ENCODE measurements around the gene CGNL1. TPM values are rescaled to one million over a fixed set of nuclear protein-coding genes. Genes with fewer than 3 reads are reported as not detected.

The CGNL1 gene
- total and polyA plus RNA-seq, 10 of the 15 experiments (the other 5 are each of a cell fraction or from before 2014, with no cell fraction given): under 0.01 to 0.27 (median 0.04) TPM; not detected in 3

- POLR2A ChIA-PET: no interaction called here
- no peak overlapping the region for H3K4me2 ChIP-seq (ENCODE audit: control insufficient read depth, insufficient read depth)
- H3K9me3 ChIP-seq (replicated peaks; ENCODE audit: control insufficient read depth, insufficient read depth, low read length): no peaks in the 10 kb centered on the region
- 41% methylated on average over 4 of the region's 4 CpGs for WGBS (ENCODE audit: insufficient coverage, insufficient replicate concordance, low lambda C conversion rate, missing lambda C conversion rate)
- ATAC-seq (no peak), FAIRE-seq (no peak), DNase-seq (ENCODE audit: low read depth, low spot score) (no peak)
- no peak overlapping the region for H3K9ac ChIP-seq (ENCODE audit: control insufficient read depth, insufficient read depth, low read length)
- BruUV-seq (replicated peaks): no TSS peak
- no peaks in the 10 kb centered on the region for H3K4me1 ChIP-seq (ENCODE audit: control insufficient read depth, insufficient read depth, low read length)
- H3K79me2 ChIP-seq (ENCODE audit: control insufficient read depth, insufficient read depth, low read length): no peaks in the 10 kb centered on the region
- TF ChIP-seq IKZF2 (IDR thresholded peaks at IDR 0.05) (no peak), CHD4 (IDR thresholded peaks at IDR 0.05) (no peak), RBBP5 (conservative IDR thresholded peaks at IDR 0.05) (no peak), POLR2AphosphoS2 (IDR thresholded peaks at IDR 0.05; ENCODE audit: low read depth, low read length) (no peak), ESRRA (IDR thresholded peaks at IDR 0.05; ENCODE audit: low read length) (no peak), RCOR1 (conservative IDR thresholded peaks at IDR 0.05; ENCODE audit: low read depth, low read length) (no peak), NFYB (IDR thresholded peaks at IDR 0.05; ENCODE audit: insufficient read depth, low read depth, low read length) (no peak), YBX1 (IDR thresholded peaks at IDR 0.05) (no peak), SP1 (IDR thresholded peaks at IDR 0.05; ENCODE audit: low read depth, low read length) (no peak), CHD1 (IDR thresholded peaks at IDR 0.05; ENCODE audit: low read depth, low read length) (no peak), HDAC2 (IDR thresholded peaks at IDR 0.05) (no peak)
- intact Hi-C loops (cut with micrococcal nuclease; ENCODE audit: unreplicated experiment) (no loop called here), in situ Hi-C loops (cut with MboI) (no loop called here)
- no peaks in the 10 kb centered on the region for H3K36me3 ChIP-seq (ENCODE audit: control insufficient read depth in 2 of 2, insufficient read depth in 2 of 2, low read length in 1 of 2)
- SMC1A ChIA-PET (ENCODE audit: uncharacterized antibody, unreplicated experiment): no interaction called here
- CTCF ChIA-PET: no interaction called here
- RAD21 ChIA-PET (ENCODE audit: unreplicated experiment): no interaction called here
- no peak overlapping the region for H3K4me3 ChIP-seq
- no peaks in the 10 kb centered on the region for H4K20me1 ChIP-seq (ENCODE audit: control insufficient read depth, insufficient read depth)
- no peaks in the 10 kb centered on the region; a peak in 1 of 4 replicates for H3K27me3 ChIP-seq (replicated peaks in 1 of 2; ENCODE audit: control insufficient read depth in 2 of 2, insufficient read depth in 2 of 2, low read length in 1 of 2)
- H3K27ac ChIP-seq (ENCODE audit: control insufficient read depth, insufficient read depth): no peak overlapping the region
- H2AFZ ChIP-seq (ENCODE audit: control insufficient read depth, low read depth, low read length): no peak overlapping the region
These were observed 13.7 kb downstream of the CGNL1 start for GRCh38 chr15:57389991-57390390.

- BruUV-seq (replicated peaks): no TSS peak
- FAIRE-seq (no peak), DNase-seq (ENCODE audit: low read depth, low spot score) (no peak), ATAC-seq (no peak)
- Histone ChIP-seq H4K20me1 (ENCODE audit: control insufficient read depth, insufficient read depth) (no peaks in the 10 kb centered on the region), H3K9ac (ENCODE audit: control insufficient read depth, insufficient read depth, low read length) (no peak overlapping the region), H3K79me2 (ENCODE audit: control insufficient read depth, insufficient read depth, low read length) (no peaks in the 10 kb centered on the region), H3K9me3 (replicated peaks; ENCODE audit: control insufficient read depth, insufficient read depth, low read length) (no peaks in the 10 kb centered on the region), H2AFZ (ENCODE audit: control insufficient read depth, low read depth, low read length) (no peak overlapping the region), H3K27me3 (replicated peaks in 1 of 2; ENCODE audit: control insufficient read depth in 2 of 2, insufficient read depth in 2 of 2, low read length in 1 of 2) (peaks cover 0 to 2% of the 10 kb centered on the region in 2 experiments; a peak in 2 of 4 replicates), H3K36me3 (ENCODE audit: control insufficient read depth in 2 of 2, insufficient read depth in 2 of 2, low read length in 1 of 2) (no peaks in the 10 kb centered on the region), H3K4me1 (ENCODE audit: control insufficient read depth, insufficient read depth, low read length) (no peaks in the 10 kb centered on the region), H3K4me2 (ENCODE audit: control insufficient read depth, insufficient read depth) (no peak overlapping the region), H3K4me3 (no peak overlapping the region), H3K27ac (ENCODE audit: control insufficient read depth, insufficient read depth) (no peak overlapping the region)
- ChIA-PET RAD21 (ENCODE audit: unreplicated experiment) (no interaction called here), CTCF (no interaction called here), POLR2A (no interaction called here), SMC1A (ENCODE audit: uncharacterized antibody, unreplicated experiment) (no interaction called here)
- intact Hi-C loops (cut with micrococcal nuclease; ENCODE audit: unreplicated experiment) (no loop called here), in situ Hi-C loops (cut with MboI) (no loop called here)
- WGBS (ENCODE audit: insufficient coverage, insufficient replicate concordance, low lambda C conversion rate, missing lambda C conversion rate): 62% methylated on average over 8 of the region's 8 CpGs
- TF ChIP-seq NR2F1 (conservative IDR thresholded peaks at IDR 0.05): no peak
- TF ChIP-seq E4F1 (IDR thresholded peaks at IDR 0.05; ENCODE audit: borderline replicate concordance, partially characterized antibody): no peak
- no peak for TF ChIP-seq MTA2 (IDR thresholded peaks at IDR 0.05; ENCODE audit: low read depth)
- TF ChIP-seq CHD4 (IDR thresholded peaks at IDR 0.05): no peak
- TF ChIP-seq SRF (IDR thresholded peaks at IDR 0.05; ENCODE audit: low read depth in 2 of 2, low read length in 2 of 2): no peak
- no peak for TF ChIP-seq SIN3A (IDR thresholded peaks at IDR 0.05; ENCODE audit: low read depth, low read length)
- TF ChIP-seq TCF7 (IDR thresholded peaks at IDR 0.05; ENCODE audit: borderline replicate concordance): no peak
- no peak for TF ChIP-seq CEBPB (IDR thresholded peaks at IDR 0.05; ENCODE audit: borderline replicate concordance in 1 of 2, low read depth in 2 of 2, low read length in 2 of 2)
- no peak for TF ChIP-seq IRF5 (IDR thresholded peaks at IDR 0.05; ENCODE audit: borderline replicate concordance)
These were observed 14.3 kb downstream of the CGNL1 start for GRCh38 chr15:57390583-57390982.

Measured in GM12878 (cell line).